Activated CD4-positive, alpha-beta T cell treated with anti-CD3 and anti-CD28 coated beads, Interleukin-2, Interleukin-4, amounts not matched to agents 100 ng/mL and 50 ng/mL, durations not matched to agents 16 hours and 8 hours (primary cell): ENCODE measurements around the gene DSP.

Source experiments
- DNase-seq: peaks from one replicate; pipeline ENCODE4 v3.0.0-alpha.2; 2020; ENCODE audit warnings: low spot score

Gene DSP

DNA sequence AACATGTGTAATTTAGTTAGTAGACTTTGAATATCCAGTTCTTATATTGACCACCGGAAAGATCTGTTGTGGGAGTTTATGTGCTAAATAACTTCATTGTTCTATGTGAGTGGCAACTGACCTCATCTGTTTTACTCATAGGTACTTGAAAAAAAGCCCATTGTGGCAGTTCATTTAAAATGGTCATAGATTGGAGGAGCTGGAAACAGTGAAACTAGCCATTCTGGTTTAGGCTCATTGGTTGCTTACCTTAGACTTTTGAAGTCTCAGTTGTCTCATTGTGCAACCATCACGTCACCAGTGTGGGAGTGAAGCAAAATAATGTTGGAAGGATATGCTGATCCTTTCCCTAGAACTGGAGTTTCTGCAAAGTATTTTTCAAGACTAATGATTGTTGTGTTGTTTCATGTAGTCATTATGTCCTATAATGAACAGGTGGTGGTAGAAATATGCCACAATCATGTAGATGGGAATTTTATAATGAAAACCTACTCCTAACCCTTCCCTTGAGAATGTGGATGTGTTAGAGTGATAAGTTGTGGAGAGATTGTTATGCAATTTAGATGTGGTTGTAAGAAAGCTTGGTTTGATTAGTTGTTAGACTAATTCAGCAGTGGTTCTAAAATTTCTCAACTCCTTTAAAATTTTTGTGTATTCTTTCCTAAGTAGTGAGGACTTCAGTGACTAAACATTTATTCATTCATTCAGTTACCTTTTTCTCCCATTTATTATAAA lies 18.3 kb downstream of the DSP start:
- DNase-seq = no peak

- no peak for DNase-seq
These were observed 19.9 kb downstream of the DSP start for GRCh38 chr6:7561153-7561964.

- DNase-seq = no peak
These were observed 21.3 kb downstream of the DSP start for GRCh38 chr6:7562769-7563168.

DNA sequence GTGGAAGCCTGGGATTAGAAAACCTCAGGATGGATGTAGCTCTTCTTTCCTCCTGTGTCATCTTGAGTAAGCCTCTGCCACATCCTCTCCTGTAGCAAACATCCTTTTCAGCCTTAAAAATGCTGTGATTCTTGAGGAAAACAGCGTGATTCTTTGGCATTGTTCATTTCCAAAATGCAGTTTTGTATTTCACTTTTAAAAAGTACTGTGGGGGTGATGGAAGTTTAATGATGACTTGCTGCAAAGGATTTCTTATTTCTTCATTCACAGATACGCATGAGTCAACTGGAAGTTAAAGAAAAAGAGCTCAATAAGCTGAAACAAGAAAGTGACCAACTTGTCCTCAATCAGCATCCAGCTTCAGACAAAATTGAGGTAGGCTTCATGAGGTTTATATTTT lies 24.6 kb downstream of the DSP start:
- no peak for DNase-seq

DNA sequence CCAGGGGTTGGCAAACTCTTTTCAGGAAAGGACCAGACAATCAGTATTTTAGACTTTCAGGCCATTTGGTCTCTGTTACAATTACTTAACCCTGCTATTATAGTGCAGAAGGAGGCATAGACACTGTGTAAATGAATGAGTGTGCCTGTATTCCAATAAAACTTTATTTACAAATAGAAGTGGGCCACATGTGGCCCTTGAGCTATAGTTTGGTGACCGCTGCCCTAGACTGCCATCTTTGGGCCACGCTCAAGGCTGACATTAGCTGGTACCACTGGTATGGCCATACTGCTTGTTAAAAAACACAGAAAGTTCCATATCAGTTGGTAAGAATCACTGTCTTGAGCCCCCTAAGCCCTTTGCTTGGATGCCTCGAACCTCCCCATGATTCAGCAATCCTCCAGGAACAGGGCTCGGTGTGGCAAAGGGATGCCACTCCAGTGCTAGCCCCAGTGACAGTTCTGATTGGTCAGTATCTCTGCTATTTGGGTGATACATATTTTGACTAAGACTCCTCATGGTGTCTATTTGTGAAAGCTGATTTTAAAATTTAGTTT lies 25.2 kb downstream of the DSP start:
- DNase-seq = no peak

- no peak for DNase-seq
These were observed 26.6 kb downstream of the DSP start for GRCh38 chr6:7568021-7568420.

- DNase-seq = no peak
These were observed 27.6 kb downstream of the DSP start for GRCh38 chr6:7569082-7569481.

DNA sequence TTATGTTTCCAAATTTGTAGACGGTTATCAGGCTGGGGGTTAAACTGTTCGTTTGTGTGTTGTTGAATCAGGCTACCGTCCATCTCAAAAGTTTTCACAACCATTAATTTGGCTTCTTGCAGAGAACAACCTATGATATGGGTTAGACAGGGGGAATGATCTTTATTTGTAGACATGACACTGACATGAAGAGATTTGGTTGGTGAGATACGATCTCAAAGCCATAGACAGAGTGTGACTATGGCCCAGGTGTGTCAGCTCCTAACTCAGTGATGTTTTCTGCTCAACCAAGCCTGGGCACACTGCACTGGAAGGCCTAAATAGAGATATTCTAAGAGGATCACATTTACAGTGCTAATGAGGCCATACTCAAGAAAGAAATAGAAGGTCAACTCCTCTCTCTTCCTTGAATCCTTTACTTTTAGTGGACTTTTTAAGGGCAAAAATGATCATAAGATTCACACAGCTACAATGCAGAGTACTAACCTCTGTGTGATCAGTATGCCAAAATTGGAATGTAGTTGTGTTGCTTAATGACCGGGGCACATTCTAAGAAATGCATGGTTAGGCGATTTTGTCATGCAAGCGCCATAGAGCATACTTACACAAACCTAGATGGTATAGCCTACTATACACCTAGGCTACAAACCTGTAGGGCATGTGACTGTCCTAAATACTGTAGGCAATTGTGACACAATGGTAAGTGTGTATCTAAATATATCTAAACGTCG lies 30.9 kb downstream of the DSP start:
- DNase-seq = no peak

DNA sequence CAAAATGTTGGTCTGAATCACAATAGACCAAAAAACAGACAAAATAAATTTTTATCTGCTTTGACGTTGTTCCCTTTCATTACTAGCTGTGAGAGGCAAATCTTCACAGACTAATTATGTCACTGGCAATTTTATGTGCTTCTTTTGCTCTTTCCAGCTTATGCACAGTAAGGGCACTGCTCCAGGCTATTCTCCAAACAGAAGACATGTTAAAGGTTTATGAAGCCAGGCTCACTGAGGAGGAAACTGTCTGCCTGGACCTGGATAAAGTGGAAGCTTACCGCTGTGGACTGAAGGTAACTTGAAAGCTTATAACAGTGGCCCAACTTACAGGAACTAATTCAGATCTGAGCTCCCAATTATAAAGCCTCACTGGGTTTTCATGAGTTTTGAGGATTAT lies 33.0 kb downstream of the DSP start:
- DNase-seq = no peak

GRCh38 chr6:7578516-7578915 lies 37.0 kb downstream of the DSP start:
- no peak for DNase-seq

DNA sequence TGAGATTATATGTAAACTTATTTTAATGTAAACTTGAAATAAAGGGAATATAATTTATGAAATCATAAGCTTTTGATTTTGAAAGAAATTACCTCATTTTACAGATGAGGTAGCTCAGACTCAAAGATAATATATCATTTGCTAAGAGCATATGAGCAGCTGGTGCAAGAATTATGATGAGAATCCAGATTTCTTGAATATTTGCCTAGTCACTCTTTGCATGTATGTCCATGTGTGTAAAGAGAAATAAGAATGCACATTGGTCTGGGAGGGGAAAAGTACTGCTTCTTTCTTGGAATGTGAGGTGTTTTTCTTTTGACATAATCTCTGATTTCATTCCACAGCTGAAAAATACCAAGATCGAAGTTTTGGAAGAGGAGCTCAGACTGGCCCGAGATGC lies 37.5 kb downstream of the DSP start:
- no peak for DNase-seq

GRCh38 chr6:7579851-7580250 lies 38.4 kb downstream of the DSP start:
- no peak for DNase-seq

DNA sequence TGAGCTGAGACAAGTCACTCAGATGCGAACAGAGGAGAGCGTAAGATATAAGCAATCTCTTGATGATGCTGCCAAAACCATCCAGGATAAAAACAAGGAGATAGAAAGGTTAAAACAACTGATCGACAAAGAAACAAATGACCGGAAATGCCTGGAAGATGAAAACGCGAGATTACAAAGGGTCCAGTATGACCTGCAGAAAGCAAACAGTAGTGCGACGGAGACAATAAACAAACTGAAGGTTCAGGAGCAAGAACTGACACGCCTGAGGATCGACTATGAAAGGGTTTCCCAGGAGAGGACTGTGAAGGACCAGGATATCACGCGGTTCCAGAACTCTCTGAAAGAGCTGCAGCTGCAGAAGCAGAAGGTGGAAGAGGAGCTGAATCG lies 39.1 kb downstream of the DSP start:
- DNase-seq = no peak

DNA sequence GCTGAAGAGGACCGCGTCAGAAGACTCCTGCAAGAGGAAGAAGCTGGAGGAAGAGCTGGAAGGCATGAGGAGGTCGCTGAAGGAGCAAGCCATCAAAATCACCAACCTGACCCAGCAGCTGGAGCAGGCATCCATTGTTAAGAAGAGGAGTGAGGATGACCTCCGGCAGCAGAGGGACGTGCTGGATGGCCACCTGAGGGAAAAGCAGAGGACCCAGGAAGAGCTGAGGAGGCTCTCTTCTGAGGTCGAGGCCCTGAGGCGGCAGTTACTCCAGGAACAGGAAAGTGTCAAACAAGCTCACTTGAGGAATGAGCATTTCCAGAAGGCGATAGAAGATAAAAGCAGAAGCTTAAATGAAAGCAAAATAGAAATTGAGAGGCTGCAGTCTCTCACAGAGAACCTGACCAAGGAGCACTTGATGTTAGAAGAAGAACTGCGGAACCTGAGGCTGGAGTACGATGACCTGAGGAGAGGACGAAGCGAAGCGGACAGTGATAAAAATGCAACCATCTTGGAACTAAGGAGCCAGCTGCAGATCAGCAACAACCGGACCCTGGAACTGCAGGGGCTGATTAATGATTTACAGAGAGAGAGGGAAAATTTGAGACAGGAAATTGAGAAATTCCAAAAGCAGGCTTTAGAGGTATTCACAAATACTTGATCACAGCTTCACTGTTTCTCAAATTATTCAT lies 39.6 kb downstream of the DSP start:
- DNase-seq = no peak

DNA sequence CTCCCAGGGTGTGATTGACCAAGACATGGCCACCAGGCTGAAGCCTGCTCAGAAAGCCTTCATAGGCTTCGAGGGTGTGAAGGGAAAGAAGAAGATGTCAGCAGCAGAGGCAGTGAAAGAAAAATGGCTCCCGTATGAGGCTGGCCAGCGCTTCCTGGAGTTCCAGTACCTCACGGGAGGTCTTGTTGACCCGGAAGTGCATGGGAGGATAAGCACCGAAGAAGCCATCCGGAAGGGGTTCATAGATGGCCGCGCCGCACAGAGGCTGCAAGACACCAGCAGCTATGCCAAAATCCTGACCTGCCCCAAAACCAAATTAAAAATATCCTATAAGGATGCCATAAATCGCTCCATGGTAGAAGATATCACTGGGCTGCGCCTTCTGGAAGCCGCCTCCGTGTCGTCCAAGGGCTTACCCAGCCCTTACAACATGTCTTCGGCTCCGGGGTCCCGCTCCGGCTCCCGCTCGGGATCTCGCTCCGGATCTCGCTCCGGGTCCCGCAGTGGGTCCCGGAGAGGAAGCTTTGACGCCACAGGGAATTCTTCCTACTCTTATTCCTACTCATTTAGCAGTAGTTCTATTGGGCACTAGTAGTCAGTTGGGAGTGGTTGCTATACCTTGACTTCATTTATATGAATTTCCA lies 43.9 kb downstream of the DSP start:
- no peak for DNase-seq

GRCh38 chr6:7587631-7588100 lies 46.2 kb downstream of the DSP start:
- DNase-seq = no peak

DNA sequence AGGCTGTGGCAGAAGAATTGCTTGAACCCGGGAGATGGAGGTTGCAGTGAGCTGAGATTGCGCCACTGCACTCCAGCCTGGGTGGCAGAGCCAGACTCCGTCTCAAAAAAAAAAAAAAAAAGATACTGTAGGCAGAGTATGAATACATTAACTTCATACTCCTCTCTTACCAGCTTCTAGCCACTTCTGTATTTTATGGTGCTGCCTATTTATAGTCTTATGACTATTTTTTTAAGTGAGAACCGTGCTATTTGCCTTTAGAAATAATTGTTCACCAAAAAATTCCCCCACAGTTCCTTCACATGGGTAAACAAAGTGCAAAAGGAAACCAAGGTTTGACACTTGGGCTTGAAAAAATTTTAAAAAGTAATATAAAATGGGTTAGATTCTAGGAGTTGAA lies 47.0 kb downstream of the DSP start:
- no peak for DNase-seq

DNA sequence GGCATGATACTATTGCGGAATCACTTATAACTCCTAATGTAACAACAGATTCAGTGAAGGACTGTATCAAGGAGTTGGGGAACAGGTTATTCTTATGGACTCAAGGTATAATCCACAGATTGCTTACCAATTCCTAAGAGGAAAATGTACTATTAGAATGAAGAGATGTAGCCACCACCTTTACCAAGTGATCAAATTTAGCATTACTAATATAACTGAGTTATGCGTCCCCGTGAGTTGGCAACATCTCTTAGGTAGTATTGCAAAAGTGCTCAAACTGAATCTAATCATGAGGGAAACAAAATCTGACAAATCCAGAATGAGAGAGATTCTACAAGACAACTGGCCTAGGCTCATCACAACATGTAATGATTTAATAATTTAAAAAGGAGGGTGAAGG lies 47.8 kb downstream of the DSP start:
- DNase-seq = no peak

DNA sequence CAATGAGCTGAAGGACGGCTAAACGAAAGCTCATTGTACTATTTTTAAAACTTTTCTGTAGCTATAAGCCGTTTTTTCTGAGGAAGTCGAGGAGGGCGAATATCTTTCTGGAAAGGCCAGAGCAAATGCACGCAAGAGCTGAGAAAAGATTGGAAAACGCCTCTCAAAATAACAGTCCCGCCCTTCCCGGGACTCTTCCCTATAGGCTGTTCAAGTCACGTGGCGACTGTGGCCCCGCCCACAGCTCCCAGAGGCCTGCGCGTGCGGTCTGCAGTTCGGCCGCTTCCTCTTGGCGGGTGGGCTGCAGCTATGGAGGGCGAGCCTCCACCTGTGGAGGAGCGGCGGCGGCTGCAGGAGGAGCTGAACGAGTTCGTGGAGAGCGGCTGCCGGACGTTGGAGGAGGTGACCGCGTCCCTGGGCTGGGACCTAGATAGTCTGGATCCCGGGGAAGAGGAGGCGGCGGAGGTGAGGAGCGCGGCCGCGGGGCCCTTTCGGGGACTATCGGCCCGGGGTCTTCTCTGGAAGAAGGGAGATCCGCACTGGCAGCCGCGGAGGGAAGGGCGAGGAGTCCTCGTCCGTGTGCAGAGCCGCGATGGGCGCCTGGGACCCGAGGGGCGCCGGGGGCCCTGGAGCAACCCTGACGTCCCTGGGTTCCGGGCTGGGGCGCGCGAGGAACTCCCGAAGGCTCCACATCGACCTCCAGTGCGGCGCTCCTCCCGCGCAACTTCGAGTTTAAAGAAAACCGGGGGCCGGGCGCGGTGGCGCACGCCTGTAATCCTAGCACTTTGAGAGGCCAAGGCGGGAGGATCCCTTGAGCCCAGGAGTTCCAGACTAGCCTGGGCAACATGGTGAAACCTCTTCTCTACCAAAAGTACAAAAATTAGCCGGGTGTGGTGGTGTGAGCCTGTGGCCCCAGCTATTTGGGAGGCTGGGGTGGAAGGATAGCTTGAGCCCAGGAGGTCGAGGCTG lies 48.8 kb downstream of the DSP start, which contains the start of gene SNRNP48:
SNRNP48 (plus strand) TSS at position 250 of the 969 bp plus-strand sequence; CDS start at position 310, 60 bp downstream.
- DNase-seq = peak; percentile 91

DNA sequence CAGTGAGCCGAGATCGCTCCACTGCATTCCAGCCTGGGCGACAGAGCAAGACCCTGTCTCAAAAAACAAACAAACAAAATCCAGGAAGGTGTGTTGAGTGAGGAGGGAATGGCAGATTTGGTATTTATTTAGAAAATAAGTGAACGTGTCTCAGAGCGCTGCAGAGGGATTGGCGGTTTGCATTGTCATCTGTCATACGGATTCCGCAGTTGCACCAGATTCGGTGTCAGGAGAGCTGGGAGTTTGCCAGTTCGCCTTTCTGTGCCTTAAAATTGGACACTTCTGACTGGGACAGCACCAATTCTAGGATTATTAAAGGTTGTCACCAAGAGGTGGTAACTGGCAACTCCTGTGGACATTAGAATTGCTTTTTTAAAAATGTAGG lies 49.4 kb downstream of the DSP start:
- DNase-seq = no peak
